ENCODE results near the gene CCDC78.

Gene CCDC78

DNA sequence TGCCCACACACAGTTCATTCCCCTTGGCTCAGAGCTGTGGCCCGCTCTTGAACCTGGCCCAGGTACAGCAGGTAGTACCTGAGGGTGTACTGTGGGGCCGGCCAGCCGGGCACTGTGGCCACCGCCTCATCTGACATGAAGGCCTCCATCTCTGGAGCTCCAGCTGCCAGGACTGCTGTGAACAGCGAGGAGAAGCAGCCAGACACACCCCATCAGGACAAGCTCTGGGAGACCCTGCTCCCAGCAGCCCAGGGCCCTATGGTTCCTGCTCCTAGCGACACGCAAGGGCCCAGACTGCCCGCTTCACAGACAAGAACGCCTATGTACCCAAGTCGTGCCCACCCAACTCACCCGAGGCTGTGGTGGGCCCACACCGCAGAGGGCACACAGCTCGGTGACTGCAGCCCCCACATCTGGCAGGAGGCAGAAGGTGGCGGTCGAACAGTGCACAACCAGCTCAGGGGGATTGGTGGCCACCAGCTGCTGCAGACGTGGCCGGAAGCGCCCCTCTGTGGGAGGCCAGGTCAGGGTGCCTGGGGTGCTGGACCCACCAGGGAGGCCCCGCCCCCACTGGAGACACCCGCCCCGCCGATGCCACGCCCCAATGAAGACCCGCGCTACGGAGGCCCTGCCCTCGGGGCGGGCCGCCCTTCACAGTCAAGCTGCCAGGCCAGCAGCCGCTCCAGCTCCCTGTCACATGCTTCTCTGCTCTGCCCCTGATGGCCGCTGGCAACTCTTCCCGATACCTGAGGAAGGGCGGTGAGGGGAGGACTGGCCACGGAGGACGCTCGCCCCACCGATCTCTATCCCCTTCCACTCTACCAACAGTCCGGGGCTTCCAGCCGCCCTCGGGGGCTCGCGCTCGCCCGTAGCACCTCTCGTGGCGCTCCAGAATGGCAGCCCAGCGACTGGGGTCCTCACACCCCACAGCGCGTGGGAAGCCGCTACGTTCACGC, 47.1 kb downstream of the CCDC78 start:
- Histone ChIP-seq H3K9me3 (ENCODE audit: control insufficient read depth, insufficient read depth, low read depth, low read length) (no peaks in the 10 kb centered on the region), H3K4me1 (ENCODE audit: control insufficient read depth, insufficient read depth, low read length) (peaks cover 49% of the 10 kb centered on the region), H3K9ac (ENCODE audit: low read length) (peak overlapping the region; percentile 49), H3K27ac (ENCODE audit: low read depth, low read length) (no peak overlapping the region), H3K4me3 (ENCODE audit: low read depth, low read length) (peak overlapping the region; percentile 84), H3K27me3 (ENCODE audit: control insufficient read depth, insufficient read depth, low read length) (no peaks in the 10 kb centered on the region), H3K36me3 (ENCODE audit: control insufficient read depth, insufficient read depth, low read length) (peaks cover 24% of the 10 kb centered on the region)

DNA sequence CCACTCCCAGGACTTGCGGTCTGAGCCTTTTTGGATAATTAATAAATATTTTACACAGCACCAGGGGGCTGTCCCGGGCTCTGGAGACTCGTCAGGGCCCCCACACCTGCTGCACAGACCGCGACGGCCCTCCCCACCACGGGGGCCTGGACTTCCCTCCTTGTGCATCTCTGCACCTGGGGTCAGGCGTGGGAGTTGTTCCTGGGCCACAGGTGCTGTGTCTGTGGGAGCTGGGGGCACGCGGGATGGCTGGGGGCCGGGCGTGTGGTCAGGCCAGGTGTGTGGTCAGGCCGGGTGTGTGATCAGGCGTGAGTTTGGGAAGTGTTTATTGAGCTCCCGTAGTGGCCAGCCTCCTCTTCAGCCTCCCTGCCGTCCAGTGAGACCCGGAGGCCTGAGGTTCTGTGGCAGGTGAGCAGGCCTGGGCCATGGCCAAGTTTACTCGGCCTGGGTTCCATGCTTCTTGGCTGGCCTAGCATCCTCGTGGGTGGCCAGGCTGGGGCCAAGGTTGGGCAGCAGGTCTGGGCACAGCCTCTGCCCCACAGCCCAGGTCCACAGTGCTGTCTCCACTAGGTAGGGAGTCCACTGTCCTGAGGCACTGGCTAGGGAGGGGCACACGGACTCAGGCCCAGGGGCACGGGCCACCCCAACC, 47.9 kb downstream of the CCDC78 start:
- H3K9me3 ChIP-seq (ENCODE audit: control insufficient read depth, insufficient read depth, low read depth, low read length): no peaks in the 10 kb centered on the region
- H3K4me1 ChIP-seq (ENCODE audit: control insufficient read depth, insufficient read depth, low read length): peaks cover 48% of the 10 kb centered on the region
- peaks cover 31% of the 10 kb centered on the region for H3K36me3 ChIP-seq (ENCODE audit: control insufficient read depth, insufficient read depth, low read length)
- no peak overlapping the region for H3K9ac ChIP-seq (ENCODE audit: low read length)
- H3K4me3 ChIP-seq (ENCODE audit: low read depth, low read length): peak overlapping the region; percentile 84; the same call in 1 of the 2 replicates
- H3K27ac ChIP-seq (ENCODE audit: low read depth, low read length): no peak overlapping the region
- H3K27me3 ChIP-seq (ENCODE audit: control insufficient read depth, insufficient read depth, low read length): no peaks in the 10 kb centered on the region

DNA sequence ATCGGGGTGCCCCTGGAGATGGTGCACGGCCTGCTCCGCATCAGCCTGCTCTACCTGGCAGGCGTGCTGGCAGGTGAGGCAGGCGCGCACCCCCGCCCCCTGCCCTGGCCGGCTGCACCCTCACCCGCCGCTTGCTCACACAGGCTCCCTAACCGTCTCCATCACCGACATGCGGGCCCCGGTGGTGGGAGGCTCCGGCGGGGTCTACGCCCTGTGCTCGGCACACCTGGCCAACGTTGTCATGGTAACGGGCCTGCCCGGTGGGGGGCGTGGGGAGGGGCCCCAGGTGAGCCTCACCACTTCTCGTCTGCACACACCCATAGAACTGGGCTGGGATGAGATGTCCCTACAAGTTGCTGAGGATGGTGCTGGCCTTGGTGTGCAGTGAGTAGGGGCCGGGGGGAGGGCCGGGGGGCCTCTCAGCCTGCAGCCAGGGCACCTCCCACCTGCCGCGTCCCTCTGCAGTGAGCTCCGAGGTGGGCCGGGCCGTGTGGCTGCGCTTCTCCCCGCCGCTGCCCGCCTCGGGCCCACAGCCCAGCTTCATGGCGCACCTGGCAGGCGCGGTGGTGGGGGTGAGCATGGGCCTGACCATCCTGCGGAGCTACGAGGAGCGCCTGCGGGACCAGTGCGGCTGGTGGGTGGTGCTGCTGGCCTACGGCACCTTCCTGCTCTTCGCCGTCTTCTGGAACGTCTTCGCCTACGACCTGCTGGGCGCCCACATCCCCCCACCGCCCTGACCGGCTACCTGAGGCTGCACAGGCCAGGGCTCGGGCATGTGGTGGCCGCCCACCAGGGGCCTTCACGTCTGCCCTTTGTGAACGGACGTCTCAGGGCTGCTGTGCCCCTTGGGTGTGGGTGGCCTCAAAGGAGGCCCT, 48.7 kb downstream of the CCDC78 start:
- H3K4me1 ChIP-seq (ENCODE audit: control insufficient read depth, insufficient read depth, low read length): peaks cover 42% of the 10 kb centered on the region

DNA sequence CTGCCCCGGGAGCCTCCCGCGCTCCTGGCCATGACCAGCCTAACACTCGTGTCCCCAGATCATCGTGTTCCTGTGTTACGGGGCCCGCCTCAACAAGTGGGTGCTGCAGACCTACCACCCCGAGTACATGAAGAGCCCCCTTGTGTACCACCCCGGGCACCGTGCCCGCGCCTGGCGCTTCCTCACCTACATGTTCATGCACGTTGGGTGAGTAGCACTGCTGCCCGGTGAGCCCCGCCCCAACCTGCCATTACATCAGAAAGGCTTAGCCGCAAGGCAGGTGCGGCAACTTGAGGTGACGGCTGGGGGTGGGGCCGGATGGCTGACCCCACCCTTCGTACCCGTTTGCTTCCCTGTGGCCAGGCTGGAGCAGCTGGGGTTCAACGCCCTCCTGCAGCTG, 49.3 kb downstream of the CCDC78 start:
- Histone ChIP-seq H3K27ac (ENCODE audit: low read depth, low read length) (no peak overlapping the region), H3K9me3 (ENCODE audit: control insufficient read depth, insufficient read depth, low read depth, low read length) (no peaks in the 10 kb centered on the region), H3K27me3 (ENCODE audit: control insufficient read depth, insufficient read depth, low read length) (no peaks in the 10 kb centered on the region), H3K4me3 (ENCODE audit: low read depth, low read length) (peak overlapping the region; percentile 20), H3K36me3 (ENCODE audit: control insufficient read depth, insufficient read depth, low read length) (peaks cover 32% of the 10 kb centered on the region), H3K4me1 (ENCODE audit: control insufficient read depth, insufficient read depth, low read length) (peaks cover 42% of the 10 kb centered on the region), H3K9ac (ENCODE audit: low read length) (no peak overlapping the region)

More for the DNA sequence above, 48.7 kb downstream of the CCDC78 start:
- Histone ChIP-seq H3K9ac (ENCODE audit: low read length) (no peak overlapping the region), H3K36me3 (ENCODE audit: control insufficient read depth, insufficient read depth, low read length) (peaks cover 32% of the 10 kb centered on the region), H3K27me3 (ENCODE audit: control insufficient read depth, insufficient read depth, low read length) (no peaks in the 10 kb centered on the region), H3K27ac (ENCODE audit: low read depth, low read length) (no peak overlapping the region), H3K9me3 (ENCODE audit: control insufficient read depth, insufficient read depth, low read depth, low read length) (no peaks in the 10 kb centered on the region), H3K4me3 (ENCODE audit: low read depth, low read length) (peak overlapping the region; percentile 20)

DNA sequence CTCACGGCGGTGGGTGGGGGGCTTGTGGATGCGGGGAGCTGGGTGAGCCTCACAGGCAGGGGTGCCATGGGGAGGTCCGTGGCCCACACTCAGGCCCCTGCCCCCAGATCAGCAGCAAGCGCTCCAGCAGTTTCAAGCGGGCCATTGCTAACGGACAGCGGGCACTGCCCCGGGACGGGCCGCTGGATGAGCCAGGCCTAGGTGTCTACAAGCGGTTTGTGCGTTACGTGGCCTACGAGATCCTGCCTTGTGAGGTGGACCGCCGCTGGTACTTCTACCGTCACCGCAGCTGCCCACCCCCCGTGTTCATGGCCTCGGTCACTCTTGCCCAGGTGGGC, 49.7 kb downstream of the CCDC78 start:
- Histone ChIP-seq H3K9me3 (ENCODE audit: control insufficient read depth, insufficient read depth, low read depth, low read length) (no peaks in the 10 kb centered on the region), H3K4me1 (ENCODE audit: control insufficient read depth, insufficient read depth, low read length) (peaks cover 38% of the 10 kb centered on the region), H3K9ac (ENCODE audit: low read length) (no peak overlapping the region), H3K4me3 (ENCODE audit: low read depth, low read length) (0 out of 2 replicates have a peak overlapping the region, but pooled peaks have one; percentile 20), H3K27ac (ENCODE audit: low read depth, low read length) (no peak overlapping the region), H3K27me3 (ENCODE audit: control insufficient read depth, insufficient read depth, low read length) (no peaks in the 10 kb centered on the region), H3K36me3 (ENCODE audit: control insufficient read depth, insufficient read depth, low read length) (peaks cover 32% of the 10 kb centered on the region)

DNA sequence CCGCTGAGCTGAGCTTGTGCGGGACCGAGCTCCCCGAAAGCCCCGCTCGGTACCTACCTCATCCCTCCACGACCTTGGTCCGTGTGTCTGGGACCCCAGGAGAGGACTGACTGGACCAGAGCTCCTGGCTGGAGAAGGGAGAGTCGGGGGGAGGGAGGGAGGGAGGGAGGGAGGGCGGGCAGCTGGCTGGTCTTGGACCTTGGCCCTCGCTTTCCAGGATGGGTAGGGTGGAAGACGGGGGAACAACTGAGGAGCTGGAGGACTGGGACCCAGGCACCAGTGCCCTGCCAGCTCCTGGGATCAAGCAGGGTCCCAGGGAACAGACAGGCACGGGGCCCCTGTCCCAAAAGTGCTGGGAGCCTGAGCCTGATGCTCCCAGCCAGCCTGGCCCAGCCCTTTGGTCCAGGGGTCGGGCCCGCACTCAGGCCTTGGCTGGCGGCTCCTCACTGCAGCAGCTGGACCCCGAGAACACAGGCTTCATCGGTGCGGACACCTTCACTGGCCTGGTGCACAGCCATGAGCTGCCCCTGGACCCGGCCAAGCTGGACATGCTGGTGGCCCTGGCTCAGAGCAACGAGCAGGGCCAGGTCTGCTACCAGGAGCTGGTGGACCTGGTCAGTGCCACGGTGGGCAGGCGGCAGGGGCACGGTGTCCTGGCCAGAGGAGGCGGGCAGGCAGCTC, 50.2 kb downstream of the CCDC78 start:
- no peak overlapping the region for H3K9ac ChIP-seq (ENCODE audit: low read length)
- H3K36me3 ChIP-seq (ENCODE audit: control insufficient read depth, insufficient read depth, low read length): peaks cover 32% of the 10 kb centered on the region
- H3K4me1 ChIP-seq (ENCODE audit: control insufficient read depth, insufficient read depth, low read length): peaks cover 34% of the 10 kb centered on the region
- no peak overlapping the region for H3K27ac ChIP-seq (ENCODE audit: low read depth, low read length)
- no peaks in the 10 kb centered on the region for H3K9me3 ChIP-seq (ENCODE audit: control insufficient read depth, insufficient read depth, low read depth, low read length)
- no peaks in the 10 kb centered on the region for H3K27me3 ChIP-seq (ENCODE audit: control insufficient read depth, insufficient read depth, low read length)
- H3K4me3 ChIP-seq (ENCODE audit: low read depth, low read length): peak overlapping the region; percentile 79

DNA sequence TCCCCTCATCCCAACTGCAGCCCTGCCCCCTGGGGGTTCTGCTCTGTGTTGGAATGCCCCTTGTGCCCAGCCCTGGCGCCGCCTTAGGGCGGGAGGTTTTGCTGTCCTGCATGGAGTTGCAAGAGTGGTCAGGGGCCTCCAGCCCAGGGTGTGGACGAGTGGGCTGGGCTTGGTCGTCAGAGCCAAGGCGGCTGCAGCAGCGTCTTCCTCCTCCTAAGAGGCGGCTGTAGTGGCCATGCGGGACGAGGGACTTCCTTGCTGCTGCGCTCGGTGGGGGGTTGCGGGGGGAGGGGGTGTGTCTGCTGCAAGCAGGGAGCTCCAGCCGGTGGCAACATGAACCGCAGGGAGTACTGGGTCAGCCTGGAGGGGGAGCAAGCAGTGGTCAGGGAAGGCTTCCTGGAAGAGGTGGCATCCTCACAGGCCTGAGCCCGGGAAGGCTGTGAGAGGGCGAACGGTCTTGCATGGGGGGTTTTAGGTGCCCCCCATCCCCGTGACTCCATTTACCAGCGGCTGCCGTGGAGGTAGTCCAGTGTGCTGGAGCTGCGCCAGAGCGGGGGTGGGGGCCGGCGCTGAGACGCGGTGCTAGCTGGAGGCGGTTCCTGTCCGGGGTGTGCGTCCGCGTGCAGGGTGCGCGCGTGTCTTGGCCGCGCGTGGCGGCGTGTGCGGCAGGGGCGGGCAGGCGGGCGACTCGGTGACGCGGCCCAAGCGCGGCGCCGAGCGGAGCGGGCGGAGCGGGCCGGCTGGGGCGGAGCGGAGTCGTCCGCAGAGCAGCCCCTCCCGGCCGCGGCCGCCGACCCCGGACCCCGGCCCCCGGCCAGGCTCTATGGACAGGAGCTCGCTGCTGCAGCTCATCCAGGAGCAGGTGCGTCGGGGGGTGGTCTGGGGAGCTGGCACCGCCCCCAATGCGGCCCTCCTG, 51.0 kb downstream of the CCDC78 start, which contains the start of gene RHBDL1:
Gene RHBDL1 (plus strand): TSS at position 704 of the 916 bp plus-strand sequence. CDS start 120 bp downstream, at position 824.
- Histone ChIP-seq H3K36me3 (ENCODE audit: control insufficient read depth, insufficient read depth, low read length) (peaks cover 40% of the 10 kb centered on the region), H3K27me3 (ENCODE audit: control insufficient read depth, insufficient read depth, low read length) (no peaks in the 10 kb centered on the region), H3K9me3 (ENCODE audit: control insufficient read depth, insufficient read depth, low read depth, low read length) (no peaks in the 10 kb centered on the region), H3K4me3 (ENCODE audit: low read depth, low read length) (peak within 1 kb of the TSS; percentile 79), H3K9ac (ENCODE audit: low read length) (peak within 1 kb of the TSS; percentile 62), H3K4me1 (ENCODE audit: control insufficient read depth, insufficient read depth, low read length) (peaks cover 34% of the 10 kb centered on the region), H3K27ac (ENCODE audit: low read depth, low read length) (no peak within 1 kb of the TSS)

DNA sequence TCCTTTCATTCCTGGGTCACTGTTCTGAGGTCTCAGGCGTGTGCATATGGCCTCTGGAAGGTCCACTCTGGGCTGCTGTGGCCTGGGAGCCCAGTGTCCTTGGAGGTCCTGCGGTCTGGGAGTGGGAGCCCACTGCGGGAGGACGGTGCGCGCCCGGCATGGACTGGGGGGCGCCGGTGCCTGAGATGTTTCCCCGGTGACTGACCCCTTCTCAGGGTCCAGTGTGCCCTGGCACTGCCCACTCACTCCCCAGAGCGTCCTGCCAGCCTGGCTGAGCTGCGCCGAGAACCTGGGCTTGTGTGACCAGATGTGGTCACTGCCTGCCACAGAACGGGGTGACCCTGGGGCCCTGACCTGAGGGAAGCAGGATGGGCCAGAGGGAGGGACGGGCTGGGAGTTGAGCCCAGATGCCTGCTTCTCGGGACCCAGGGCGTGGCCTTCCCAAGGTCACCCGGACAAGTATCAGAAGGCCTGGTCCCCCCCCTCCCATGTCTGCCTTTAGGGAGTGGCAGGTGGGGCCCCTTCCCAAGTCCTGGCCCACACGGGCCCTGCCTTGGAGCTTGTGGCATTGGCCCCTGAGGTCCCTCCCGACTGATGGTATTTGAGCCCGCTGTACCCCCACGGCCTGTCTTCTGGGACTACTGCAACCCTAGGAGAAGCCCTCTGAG, 51.9 kb downstream of the CCDC78 start:
- Histone ChIP-seq H3K4me1 (ENCODE audit: control insufficient read depth, insufficient read depth, low read length) (peaks cover 32% of the 10 kb centered on the region), H3K4me3 (ENCODE audit: low read depth, low read length) (peak overlapping the region; percentile 79), H3K27ac (ENCODE audit: low read depth, low read length) (no peak overlapping the region), H3K27me3 (ENCODE audit: control insufficient read depth, insufficient read depth, low read length) (no peaks in the 10 kb centered on the region), H3K9ac (ENCODE audit: low read length) (no peak overlapping the region), H3K9me3 (ENCODE audit: control insufficient read depth, insufficient read depth, low read depth, low read length) (no peaks in the 10 kb centered on the region), H3K36me3 (ENCODE audit: control insufficient read depth, insufficient read depth, low read length) (peaks cover 49% of the 10 kb centered on the region)

DNA sequence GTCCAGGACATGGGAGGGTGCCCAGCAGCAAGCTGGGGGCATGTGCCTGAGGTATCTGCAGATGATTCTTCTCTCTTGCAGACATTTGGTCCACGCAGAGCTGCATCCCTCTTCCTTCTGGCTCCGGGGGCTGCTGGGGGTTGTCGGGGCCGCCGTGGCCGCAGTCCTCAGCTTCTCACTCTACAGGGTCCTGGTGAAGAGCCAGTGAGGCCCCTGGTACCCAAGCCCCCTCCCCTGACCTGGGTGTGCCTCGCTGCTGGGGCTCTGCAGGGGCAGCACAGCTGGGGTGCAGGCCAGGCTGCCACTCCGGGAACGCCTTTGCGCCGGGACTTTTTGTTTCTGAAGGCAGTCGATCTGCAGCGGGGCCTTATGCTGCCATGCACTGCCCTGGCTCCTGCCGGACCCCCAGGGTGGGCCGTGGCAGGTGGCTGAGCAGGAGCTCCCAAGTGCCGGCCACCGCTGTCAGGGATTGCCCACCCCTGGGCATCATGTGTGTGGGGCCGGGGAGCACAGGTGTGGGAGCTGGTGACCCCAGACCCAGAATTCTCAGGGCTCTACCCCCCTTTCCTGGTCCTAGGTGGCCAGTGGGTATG, 52.7 kb downstream of the CCDC78 start:
- Histone ChIP-seq H3K9ac (ENCODE audit: low read length) (no peak overlapping the region), H3K4me1 (ENCODE audit: control insufficient read depth, insufficient read depth, low read length) (peaks cover 34% of the 10 kb centered on the region), H3K27ac (ENCODE audit: low read depth, low read length) (no peak overlapping the region), H3K36me3 (ENCODE audit: control insufficient read depth, insufficient read depth, low read length) (peaks cover 54% of the 10 kb centered on the region), H3K9me3 (ENCODE audit: control insufficient read depth, insufficient read depth, low read depth, low read length) (no peaks in the 10 kb centered on the region), H3K27me3 (ENCODE audit: control insufficient read depth, insufficient read depth, low read length) (no peaks in the 10 kb centered on the region), H3K4me3 (ENCODE audit: low read depth, low read length) (no peak overlapping the region)

All from HUES6 (cell line).